SIG-M5 treated with dmso at 0.1 percent for 504 hours (cell line): Measurements from ENCODE around the gene PTP4A2.

Experiments
- DNase-seq: peaks from one replicate; lab custom pipeline; 2025; ENCODE audit not compliant: unreplicated experiment; lab: John Stamatoyannopoulos, UW

The PTP4A2 gene

DNA sequence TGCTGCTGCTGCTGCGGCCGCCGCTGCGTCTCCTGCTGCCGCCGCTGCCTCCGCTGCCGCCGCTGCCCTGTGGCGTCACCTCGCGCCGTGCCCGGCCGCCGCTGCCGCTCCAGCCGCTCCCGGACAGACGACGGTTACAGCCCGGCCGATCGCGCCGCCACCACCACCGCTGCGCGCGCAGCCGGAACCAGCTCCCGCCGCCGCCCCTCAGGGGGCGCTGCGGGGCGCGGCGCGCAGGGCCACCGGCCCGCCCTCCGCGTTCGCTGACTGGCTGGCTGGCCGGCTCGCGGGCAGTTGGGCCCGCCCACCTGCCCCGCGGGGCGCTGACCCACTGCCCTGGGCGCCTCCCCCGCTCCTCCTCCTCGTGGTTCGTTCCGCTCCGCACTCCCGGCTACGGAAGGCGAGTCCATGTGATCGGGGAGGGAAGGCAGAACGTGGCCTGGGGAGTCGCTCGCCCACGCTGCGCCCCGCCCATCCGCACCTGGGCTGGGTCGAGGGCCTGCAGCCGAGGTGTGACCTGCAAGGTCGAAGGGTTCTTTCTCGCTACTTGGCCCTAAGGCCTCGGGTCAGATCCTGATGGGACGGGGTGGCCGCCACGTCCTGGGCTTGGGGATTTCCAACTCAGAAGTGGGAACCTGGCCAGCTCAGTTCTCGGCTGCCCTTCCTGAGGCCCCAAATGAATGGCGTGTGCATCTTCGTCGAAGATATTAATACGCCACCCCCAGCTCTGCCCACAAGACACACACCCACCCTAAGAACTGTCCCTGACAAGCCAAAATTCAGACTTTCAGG is at the start of gene PTP4A2:
Gene PTP4A2, minus strand, starts transcription at position 185 of the 792 bp plus-strand sequence. CDS start 19,303 bp downstream, outside the sequence.
- DNase-seq, result peak; percentile 84

DNA sequence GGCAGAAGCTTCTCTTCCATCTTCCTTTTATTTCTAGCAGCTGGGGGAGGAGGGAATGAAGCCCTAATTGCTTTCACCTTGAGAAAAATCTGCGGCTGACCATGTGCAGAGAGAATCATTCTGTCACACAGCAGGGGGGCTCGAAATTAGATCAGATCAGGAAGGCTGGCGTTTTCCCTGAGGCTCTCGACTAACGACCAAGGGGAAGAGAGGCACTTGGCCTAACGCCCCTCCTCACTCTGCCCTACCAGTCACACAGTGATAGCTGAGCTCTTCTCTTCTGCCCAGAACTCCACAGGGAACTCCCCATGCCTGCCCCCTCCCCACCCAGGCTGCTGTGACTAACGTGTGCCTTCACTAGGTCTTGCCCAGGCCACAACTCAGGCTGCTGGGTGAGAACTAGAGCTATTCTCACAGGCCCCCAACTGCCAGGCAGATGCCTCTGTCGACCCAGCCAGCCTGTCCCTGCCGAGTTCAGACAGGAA is 49.0 kb upstream of the PTP4A2 start:
- no peak for DNase-seq

DNA sequence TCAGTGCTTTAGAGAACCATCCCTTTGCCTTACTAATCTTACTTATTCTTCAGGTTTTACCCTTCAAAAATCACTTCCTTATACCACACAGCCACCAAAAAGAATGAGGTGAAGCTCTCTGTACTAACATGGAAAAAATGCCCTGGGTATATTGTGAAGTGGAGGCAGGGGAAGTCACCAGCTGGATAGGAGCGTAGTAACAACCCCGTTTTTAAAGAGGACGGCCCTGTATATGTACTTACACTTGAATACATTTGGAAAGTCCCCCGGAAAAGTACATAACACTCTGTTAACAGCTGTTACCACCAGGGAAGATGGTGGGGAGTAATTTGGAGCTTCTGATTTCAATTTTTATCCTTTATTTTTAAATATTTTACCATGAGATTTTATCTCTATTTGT is 47.3 kb upstream of the PTP4A2 start:
- no peak for DNase-seq

DNA sequence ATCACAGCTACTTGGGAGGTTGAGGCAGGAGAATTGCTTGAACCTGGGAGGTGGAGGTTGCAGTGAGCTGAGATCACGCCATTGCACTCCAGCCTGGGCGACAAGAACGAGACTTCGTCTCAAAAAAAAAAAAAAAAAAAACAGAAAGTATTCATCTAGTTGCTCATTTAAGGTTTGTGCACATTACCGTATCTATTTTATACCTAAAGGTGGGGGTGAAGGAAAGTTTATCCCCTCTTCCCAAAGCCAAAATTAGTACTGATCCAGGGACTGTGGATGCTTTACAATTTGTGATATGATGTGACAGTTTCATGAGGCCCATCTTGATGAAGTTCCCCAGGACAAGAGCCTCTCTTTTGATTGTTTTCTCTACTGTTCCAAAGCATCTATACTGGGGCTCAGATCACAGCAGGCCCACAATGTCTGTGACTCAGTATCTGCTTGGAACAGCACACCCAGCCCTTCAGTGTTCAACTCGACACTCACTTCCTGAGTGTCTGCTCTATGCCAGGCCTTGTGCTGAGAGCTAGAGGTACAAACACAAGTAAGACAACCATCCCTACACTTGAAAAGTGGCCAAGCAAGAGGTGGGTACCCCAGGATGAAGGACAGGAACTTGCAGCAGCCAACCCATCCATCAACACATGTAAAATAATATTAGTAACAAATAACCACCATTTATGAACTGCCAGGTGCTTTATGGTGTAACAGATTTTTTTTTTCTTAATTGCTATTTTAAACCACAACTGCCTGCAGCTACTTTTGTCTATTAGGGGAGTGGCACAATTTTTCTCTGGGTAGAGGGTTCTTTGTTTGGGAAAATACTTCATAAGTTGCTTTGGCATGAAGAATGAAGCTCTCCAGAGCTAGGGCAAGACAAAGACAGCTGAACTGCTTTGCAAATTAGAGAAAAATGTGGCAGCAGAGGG is 46.5 kb upstream of the PTP4A2 start:
- DNase-seq, result no peak

DNA sequence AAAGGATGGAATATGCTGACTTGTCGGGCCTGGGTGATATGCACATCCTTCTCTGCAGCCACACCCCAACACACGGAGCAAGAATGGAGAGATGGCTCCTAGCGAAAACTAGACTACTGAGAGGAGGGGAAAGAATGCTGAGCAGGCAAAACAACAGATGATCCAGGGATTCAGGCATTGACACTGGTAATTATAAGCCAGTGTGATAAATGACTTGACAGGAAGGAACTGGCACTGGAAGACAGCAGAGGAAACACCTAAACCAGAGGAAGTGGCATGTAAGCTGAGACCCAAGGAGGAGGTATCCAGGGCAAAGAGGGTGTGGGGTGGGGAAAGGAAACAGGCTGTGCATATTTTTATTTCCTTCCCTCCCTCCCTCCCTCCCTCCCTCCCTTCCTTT is 43.8 kb upstream of the PTP4A2 start:
- DNase-seq, result no peak

DNA sequence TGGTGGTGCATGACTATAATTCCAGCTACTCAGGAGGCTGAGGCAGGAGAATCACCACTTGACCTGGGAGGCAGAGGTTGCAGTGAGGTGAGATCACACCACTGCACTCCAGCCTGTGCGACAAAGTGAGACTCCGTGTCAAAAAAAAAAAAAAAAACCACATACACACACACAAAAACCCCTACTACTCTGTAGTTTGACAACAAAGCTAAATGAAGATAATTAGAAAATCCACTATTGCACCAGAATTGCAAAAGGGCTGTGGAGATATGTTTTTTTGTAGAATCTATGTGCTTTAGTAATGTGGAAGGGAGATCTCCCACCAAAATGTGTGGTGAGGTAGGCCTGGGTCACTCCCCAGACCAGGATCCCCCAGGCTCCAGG is 43.3 kb upstream of the PTP4A2 start:
- no peak for DNase-seq

DNA sequence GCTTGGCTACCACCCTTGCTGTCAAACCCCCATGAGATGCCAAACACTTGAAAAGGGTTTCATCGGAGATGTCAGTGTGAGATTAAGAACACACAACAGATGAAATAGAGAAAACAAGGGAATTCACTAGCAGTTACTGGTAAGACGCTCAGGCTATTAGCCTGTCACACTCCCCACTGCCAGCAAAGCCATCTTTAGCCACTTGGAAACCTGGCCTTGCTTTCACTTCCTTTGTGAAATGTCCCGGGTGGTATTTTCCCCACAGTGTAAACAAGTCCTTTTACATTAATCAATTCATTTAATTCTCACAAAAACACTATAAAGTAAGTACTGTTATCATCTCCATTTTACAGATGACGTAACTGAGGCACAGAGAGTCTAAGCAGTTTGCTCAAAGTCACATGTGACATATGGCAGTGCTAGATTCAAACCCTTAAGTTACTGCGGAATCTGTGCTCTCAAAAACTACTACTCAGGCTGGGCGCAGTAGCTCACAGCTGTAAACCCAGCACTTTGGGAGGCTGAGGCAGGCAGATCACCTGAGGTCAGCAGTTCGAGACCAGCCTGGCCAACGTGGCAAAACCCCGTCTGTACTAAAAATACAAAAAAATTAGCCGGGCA is 42.8 kb upstream of the PTP4A2 start:
- DNase-seq, result no peak

DNA sequence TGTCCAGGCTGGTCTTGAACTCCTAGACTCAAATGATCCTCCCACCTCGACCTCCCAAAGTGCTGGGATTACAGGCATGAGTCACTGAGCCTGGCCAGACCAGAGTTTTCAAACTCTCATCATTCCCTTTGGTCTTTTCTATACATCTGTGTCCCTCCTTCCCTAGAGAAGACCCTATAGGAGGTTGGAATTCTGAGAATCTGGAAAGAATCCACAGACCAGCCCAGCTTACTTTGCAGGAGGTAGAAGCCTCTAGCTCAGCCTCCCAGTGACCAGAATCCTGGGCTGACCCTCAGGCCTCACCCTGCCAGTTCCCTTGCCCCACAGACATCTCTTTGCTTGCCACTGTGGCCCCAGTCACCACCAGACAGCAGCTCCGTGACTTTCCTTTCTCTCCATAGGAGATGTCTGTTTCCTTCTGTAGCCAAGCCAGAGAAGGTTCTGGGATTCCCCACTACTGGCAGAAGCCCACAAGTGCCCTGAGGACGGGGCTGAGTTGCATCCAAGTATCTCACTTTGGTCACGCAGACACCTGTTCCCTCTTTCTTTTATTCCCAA is 40.8 kb upstream of the PTP4A2 start:
- DNase-seq, result no peak

DNA sequence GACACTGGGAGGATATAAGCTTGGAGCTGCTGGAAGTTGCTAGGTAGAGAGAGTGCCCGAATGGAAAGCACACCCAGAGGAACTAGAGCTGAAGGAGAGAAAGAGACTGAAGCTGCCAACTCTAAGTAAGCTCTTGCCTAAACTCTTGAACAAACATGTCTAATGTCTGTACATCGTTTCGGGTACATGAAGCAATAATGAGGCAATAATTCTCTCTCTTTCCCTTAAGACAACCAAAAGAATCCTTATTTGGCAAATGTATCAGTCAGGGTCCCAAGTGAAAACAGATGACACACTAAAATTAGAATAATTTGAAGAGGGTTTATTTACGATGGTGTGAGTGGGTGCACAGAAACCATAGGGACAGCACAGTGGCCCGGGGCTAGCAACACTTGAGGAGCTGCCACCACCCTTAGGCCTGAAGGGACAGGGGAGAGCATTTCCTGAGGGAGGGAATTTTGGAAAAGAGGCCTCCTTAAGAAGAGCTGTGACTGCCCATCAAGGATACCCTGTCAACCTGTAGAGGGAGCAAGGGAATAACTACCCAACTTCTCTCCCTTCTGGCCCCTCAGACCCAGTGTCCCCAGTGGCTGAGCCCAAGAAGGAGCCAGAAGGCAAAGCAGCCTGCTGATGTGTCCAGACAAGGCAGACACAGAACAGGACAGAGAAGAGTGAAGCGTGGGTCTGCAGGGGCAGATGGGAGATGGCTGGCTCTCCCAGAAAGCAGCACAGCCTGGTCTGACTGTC is 39.4 kb upstream of the PTP4A2 start:
- peak; percentile 39 for DNase-seq

DNA sequence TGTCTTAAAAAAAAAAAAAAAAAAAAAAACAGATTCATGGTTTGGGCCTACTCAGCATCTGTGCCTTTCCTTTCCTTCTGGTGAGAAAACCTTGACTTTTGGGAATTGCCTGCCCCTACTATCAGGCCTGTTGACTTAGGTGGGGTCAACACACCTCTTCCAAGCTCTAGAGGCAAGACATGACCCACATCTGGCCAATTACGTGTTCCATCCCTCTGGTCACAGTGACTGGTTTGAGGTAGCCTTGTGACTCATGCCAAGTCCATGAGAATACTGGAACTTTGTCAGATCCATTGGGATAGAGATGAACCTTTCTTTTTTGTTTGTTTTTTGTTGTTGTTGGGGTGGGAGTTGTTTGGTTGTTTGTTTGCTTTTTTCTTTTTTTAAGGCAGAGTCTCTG is 38.2 kb upstream of the PTP4A2 start:
- no peak for DNase-seq

DNA sequence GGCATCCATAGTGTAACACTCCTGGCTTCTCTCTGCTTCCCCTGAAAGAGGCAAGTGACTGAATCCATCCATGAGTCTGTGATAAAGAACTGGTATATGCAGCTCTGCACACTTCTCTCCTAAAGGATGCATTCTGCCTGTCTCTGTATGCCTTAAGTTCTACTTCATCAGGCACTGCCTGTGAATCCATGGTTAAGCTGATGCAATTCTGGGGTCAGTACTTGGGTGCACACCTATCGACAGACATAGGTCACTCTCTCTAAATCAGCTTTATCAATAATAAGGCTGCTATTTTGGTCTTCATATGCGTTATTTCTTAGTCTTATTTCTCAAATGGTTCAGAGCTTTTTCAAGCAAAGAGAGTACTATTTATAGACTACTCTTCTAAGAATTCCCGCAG is 32.7 kb upstream of the PTP4A2 start:
- DNase-seq, result no peak

DNA sequence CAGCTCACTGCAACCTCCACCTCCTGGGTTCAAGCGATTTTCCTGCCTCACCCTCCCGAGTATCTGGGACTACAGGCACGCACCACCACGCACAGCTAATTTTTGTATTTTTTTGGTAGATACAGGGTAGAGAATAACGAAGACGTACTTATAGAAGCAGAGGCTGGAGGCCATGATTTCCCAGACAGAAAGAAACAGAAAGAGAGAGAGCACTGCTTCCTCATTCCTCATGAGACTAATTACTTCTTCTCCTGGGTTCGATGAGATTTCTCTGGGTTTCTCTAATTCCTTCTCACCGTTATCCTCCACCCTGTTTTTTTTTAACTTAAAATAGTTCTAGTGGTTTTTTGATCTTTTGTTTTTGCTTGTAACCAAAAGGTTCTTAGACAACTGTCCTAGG is 23.4 kb upstream of the PTP4A2 start:
- peak; percentile 36 for DNase-seq

DNA sequence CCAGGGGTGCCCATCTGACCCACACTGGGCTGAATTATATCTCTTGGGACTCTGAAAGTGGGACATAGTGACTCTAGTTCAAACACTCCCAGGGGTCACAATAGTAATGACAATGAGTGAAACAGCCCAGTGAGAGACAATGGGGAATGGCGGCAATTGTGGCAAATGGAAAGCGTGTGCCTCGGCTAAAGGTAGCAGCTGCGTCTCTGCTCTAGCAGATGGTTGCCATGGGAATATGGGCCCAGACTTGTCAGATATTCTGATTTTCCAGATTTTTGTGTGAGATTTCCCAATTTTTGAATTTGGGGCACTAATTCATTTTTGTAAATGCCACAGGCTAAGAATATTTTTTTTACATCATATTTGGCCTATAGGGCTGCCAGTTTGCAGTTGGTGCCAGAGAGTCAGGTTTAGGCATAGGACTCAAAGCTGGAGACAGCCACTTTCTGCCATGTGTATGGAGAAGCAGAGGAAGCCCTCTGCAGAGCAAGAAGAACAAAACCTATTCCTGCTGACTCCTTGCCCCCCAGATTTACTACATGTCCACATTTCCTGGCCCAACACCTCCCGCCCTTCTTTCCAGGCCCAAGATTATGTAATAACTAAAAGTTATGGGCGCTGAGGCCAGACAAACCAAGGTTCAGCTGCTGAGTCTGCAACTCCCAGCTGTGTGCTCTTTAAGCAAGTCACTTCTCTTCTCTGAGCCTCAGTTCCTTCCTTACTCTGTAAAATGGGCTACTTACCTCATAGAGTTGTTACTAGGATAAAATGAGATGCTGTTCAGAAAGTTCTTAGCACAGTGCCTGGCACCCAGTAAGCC is 21.6 kb upstream of the PTP4A2 start:
- peak; percentile 20 for DNase-seq

DNA sequence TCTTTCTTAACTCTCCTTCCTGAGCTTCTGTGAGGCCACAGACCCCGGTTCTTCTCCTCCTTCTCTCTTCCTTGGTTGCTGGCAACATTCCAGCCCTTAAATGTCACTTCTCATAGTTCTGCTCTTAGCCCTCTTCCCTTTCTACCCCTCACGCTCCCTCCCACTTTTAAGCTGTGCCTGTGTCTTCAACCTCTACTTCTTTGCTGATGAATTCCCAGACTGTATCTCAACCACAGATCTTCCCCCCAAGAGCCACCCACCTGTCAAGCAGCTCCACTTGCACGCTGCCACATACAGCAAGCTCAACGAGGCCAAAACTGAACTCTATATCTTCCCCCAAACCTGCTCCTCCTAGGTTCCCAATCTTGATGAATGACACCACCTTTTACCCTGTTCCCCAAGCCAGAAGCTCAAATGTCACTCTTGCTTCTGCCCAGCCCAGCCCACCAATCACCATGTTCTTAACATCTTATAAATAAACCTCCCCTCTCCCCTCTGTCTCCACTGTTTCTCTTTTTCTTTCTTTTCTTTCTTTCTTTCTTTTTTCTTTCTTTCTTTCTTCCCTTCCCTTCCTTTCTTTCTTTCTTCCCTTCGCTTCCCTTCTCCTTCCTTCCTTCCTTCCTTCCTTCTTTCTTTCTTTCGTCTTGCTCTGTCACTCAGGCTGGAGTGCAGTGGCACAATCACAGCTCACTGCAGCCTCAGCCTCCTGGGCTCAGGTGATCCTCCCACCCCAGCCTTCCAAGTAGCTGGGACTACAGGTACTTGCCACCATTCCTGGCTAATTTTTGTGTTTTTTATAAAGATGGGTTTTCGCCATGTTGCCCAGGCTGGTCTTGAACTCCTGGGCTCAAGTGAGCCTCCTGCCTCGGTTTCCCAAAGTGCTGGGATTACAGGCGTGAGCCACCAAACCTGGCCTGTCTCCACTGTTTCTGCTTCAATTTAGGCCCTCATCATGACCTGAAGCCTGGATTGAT is 19.8 kb upstream of the PTP4A2 start:
- DNase-seq, result peak; percentile 88

DNA sequence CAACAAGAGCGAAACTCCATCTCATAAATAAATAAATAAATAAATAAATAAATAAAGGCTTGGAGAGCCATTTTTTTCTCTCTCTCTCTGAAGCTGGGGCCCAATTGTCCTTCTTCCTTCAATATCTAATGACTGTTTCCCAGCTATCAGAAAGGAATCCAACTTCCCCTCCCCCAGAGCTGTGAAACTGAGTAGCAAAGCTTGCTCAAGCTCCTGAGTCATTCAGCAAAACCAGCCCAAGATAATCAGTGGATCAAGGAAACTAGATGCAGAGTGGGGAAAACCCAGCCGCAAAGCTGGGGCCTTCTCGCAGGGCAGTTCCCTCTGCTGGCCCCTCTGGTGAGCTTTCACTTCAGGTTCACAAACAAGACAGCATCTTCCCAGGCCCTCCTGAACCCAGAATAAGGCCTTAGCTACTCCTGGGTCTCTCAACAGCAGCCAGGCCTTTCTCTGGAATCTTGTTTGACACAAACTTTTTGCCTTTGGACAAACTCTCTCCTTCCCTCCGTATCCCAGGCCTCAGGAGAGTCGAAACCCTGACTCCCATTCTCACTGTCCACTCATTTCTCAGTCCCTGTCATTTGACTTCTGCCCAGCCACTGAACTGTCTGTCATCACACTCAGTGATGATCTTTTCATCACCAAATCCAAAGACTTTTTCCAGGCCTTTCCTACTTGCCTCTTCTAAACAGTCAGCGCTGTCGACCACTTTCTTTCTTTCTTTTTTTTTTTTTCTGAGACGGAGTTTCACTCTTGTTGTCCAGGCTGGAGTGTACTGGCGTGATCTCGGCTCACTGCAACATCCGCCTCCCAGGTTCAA is 18.0 kb upstream of the PTP4A2 start:
- DNase-seq, result peak; percentile 95

DNA sequence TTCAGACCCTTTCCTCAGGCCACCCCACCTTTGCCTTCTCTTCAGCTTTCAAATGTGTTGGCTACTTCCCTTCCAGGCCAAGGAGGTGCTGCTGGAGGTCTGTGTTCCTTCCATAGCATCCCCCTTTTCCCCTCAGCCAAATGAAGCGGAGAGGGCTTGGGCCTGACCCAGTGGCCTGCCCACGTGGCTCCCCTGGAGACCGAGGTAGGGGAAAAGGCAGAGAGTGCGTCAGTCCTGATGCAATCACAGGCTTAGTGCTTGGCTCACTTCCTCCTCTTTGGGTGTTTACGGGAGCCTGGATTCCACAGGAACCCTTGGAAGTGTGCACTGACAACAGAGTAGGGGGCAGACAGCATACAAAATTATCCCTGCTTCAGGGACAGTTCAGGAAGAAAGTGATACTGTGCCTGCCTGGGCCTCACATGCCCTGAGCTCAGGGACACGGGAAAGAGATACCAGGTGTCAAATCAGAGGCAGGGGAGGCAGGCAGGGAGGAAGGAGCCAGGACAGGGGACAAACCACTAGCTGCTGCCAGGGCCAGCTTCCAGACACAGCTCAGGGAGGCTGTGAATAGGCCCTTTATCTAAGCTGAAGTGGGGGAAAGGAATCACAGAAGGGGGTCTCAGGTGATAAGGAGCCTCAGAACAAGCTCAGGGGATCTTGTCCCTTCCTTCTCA is 16.6 kb upstream of the PTP4A2 start:
- peak; percentile 74 for DNase-seq

DNA sequence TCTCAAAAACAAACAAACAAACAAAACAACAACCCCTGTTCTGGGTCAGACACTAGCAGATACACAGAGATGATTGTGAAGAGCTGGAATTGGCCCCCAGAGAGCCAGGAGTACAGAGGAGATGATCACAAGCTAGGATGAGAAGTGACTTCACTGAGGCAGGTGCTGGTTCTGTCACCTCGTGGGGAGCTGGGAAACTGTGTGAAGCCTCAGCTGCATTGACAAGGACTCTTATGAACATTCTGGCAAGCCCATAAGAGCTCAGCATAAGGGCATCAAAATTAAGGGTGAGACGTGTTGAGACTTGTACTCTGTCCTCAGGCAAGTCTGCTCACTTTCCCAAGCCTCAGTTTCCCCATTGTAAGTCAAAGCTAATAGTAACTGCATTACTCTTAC is 14.7 kb upstream of the PTP4A2 start:
- DNase-seq, result no peak
